Astrocyte (in vitro differentiated cells and primary cell): ENCODE data around the gene SLC19A1.

Source experiments
- CTCF ChIP-seq: IDR thresholded peaks from 2 replicates; pipeline ENCODE4 v1.5.1; 2011; ENCODE audit warnings: low read depth, mild to moderate bottlenecking, inconsistent platforms, low read length, moderate library complexity; ENCODE audit not compliant: insufficient read depth
- EZH2 ChIP-seq: IDR thresholded peaks from 2 replicates; pipeline ENCODE4 v1.6.1; 2012; ENCODE audit warnings: mild to moderate bottlenecking, low read length, inconsistent platforms; ENCODE audit not compliant: insufficient read depth

- TF ChIP-seq EZH2 (no peak), CTCF (no peak)
Measured at GRCh38 chr21:45525153-45525909, 16.9 kb downstream of the SLC19A1 start.
